Left lung (tissue), 10 donors: ENCODE measurements around the gene PTPN22. TPM values are rescaled to one million over a fixed set of nuclear protein-coding genes. Genes with fewer than 3 reads are reported as not detected.

Experiments
- ATAC-seq: fragments of 200-7000 bp; cut with Tn5 transposase; one replicate; pipeline ENCODE4 v1.9.1; 2020; ENCODE audit warnings: moderate library complexity
- DNase-seq, 4 donors: peaks; one replicate each; pipeline ENCODE4 v3.0.0-alpha.2; 2013 to 2020
- H3K27ac ChIP-seq, 2 donors: fragments of 200-600 bp; sonication (generic) in 1 of 2; one replicate each; pipeline versions ENCODE4 v1.5.0 to v1.8.0; 2020 to 2021
- H3K27me3 ChIP-seq, 2 donors: fragments of 200-600 bp; sonication (generic) in 1 of 2; one replicate each; pipeline versions ENCODE4 v1.5.0 to v1.8.0; 2020 to 2021
- H3K36me3 ChIP-seq, 2 donors: fragments of 200-600 bp; sonication (generic) in 1 of 2; one replicate each; pipeline versions ENCODE4 v1.5.0 to v1.8.0; 2020 to 2021
- H3K4me1 ChIP-seq, 2 donors: fragments of 200-600 bp; one replicate each; pipeline ENCODE4 v1.8.0; 2021
- H3K4me3 ChIP-seq, 2 donors: fragments of 200-600 bp; sonication (generic) in 1 of 2; one replicate each; pipeline versions ENCODE4 v1.5.0 to v1.8.0; 2020 to 2021; ENCODE audit warnings: mild to moderate bottlenecking in 1 of 2
- H3K9me3 ChIP-seq, 2 donors: fragments of 200-600 bp; sonication (generic) in 1 of 2; one replicate each; pipeline versions ENCODE4 v1.5.0 to v1.8.0; 2020 to 2021
- intact Hi-C, 2 donors: fragments of 100-400 bp; cut with DNase I; formaldehyde crosslinking; loops; one replicate each; pipeline versions ENCODE4 v1.11.2 to v1.14.2; 2022
- polyA plus RNA-seq, 6 donors: library from polyadenylated mRNA; unstranded; fragments of 120-200 nt; gene quantifications; one replicate each; pipeline ENCODE4 v1.2.1, GENCODE V29; 2013; ENCODE audit not compliant: insufficient read length in 6 of 6
- total RNA-seq, 2 donors: library from RNA; stranded (reverse); fragmentation: NEBNext Ultra II Directional; extraction: Animal tissue kit (Norgen Biotek cat#: 25700); gene quantifications; one replicate each; pipeline ENCODE4 v1.2.1, GENCODE V29; 2021
- TF ChIP-seq, protein P1 (sequence below), 2 donors: fragments of 200-600 bp; sonication (generic) in 1 of 2; IDR thresholded peaks; one replicate each; pipeline versions ENCODE4 v1.5.0 to v1.8.0; 2021; ENCODE audit warnings: antibody characterized with exemption in 2 of 2
- donor health status: DM: no; HTN: yes; CAD: no.
- donor health status: DM: no; HTN: no; CAD: no.

Gene PTPN22
- total and polyA plus RNA-seq, 8 donors, result 0.62 to 10.0 (median 0.93) TPM

- ATAC-seq (no peak), DNase-seq (no peak)
- H3K27ac ChIP-seq, result no peak overlapping the region
- no peak overlapping the region for H3K4me3 ChIP-seq
- TF ChIP-seq, protein P1, sequence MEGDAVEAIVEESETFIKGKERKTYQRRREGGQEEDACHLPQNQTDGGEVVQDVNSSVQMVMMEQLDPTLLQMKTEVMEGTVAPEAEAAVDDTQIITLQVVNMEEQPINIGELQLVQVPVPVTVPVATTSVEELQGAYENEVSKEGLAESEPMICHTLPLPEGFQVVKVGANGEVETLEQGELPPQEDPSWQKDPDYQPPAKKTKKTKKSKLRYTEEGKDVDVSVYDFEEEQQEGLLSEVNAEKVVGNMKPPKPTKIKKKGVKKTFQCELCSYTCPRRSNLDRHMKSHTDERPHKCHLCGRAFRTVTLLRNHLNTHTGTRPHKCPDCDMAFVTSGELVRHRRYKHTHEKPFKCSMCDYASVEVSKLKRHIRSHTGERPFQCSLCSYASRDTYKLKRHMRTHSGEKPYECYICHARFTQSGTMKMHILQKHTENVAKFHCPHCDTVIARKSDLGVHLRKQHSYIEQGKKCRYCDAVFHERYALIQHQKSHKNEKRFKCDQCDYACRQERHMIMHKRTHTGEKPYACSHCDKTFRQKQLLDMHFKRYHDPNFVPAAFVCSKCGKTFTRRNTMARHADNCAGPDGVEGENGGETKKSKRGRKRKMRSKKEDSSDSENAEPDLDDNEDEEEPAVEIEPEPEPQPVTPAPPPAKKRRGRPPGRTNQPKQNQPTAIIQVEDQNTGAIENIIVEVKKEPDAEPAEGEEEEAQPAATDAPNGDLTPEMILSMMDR (IDR thresholded peaks at IDR 0.05), result no peak
- peaks cover 0 to 6% of the 10 kb centered on the region in 2 donors for H3K4me1 ChIP-seq
- H3K27me3 ChIP-seq, result no peaks in the 10 kb centered on the region
- intact Hi-C loops, result no loop called here
- no peaks in the 10 kb centered on the region for H3K9me3 ChIP-seq
- H3K36me3 ChIP-seq, result peaks cover 0 to 19% of the 10 kb centered on the region in 2 donors
Measured at GRCh38 chr1:113891631-113892220, 20.2 kb upstream of the PTPN22 start.

DNA sequence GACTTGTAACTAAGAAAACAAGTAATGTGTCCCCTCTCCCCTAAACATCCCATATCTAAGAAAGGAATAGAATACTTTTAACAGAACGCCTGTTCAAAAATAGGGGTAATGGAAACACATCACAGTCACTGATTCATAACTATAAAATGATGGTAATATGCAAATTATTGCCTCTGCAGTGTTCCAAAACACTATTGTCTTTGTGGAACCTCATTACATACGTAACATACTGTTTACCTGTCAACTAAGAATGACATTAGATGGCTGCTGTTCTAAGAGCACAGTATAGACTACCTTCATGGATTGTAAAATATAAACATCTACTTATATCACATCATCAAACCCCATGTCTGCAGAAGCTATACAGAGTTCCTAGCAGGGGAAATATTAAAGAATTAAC, 19.3 kb upstream of the PTPN22 start:
- no peak for DNase-seq
- ATAC-seq, result no peak
- intact Hi-C loops, result no loop called here
- Histone ChIP-seq H3K36me3 (peaks cover 0 to 10% of the 10 kb centered on the region in 2 donors), H3K4me1 (peaks cover 0 to 6% of the 10 kb centered on the region in 2 donors), H3K4me3 (no peak overlapping the region), H3K27ac (no peak overlapping the region), H3K9me3 (no peaks in the 10 kb centered on the region), H3K27me3 (no peaks in the 10 kb centered on the region)
- TF ChIP-seq, protein P1 (IDR thresholded peaks at IDR 0.05), result no peak

GRCh38 chr1:113887402-113888175, 16.1 kb upstream of the PTPN22 start, which contains the start of gene BCL2L15:
Gene BCL2L15, minus strand, starts transcription at chr1:113887581. Its CDS starts 206 bp downstream, at chr1:113887375.
- Histone ChIP-seq H3K4me1 (peaks cover 0 to 9% of the 10 kb centered on the region in 2 donors), H3K27me3 (no peaks in the 10 kb centered on the region), H3K9me3 (no peaks in the 10 kb centered on the region), H3K36me3 (no peaks in the 10 kb centered on the region), H3K4me3 (no peak within 1 kb of the TSS), H3K27ac (peak within 1 kb of the TSS in 1 of 2 donors; percentile 66)
- TF ChIP-seq, protein P1 (IDR thresholded peaks at IDR 0.05), result no peak
- ATAC-seq (peak; percentile 85), DNase-seq (peak in 1 of 4 donors; percentile 16)
- intact Hi-C loops, result no loop called here

GRCh38 chr1:113886417-113887401, 15.2 kb upstream of the PTPN22 start:
- DNase-seq (no peak), ATAC-seq (peak; percentile 78)
- no peaks in the 10 kb centered on the region for H3K27me3 ChIP-seq
- intact Hi-C loops, result no loop called here
- no peak overlapping the region for H3K4me3 ChIP-seq
- H3K9me3 ChIP-seq, result no peaks in the 10 kb centered on the region
- H3K27ac ChIP-seq, result peak overlapping the region in 1 of 2 donors; percentile 66
- peaks cover 0 to 9% of the 10 kb centered on the region in 2 donors for H3K4me1 ChIP-seq
- TF ChIP-seq, protein P1 (IDR thresholded peaks at IDR 0.05), result no peak
- H3K36me3 ChIP-seq, result no peaks in the 10 kb centered on the region
